HCT116 (cell line): ENCODE measurements around the gene PDE4B. TPM values are rescaled to one million over a fixed set of nuclear protein-coding genes. Genes with fewer than 3 reads are reported as not detected.

Experiments
- ATAC-seq: fragments of 200-7000 bp; cut with Tn5 transposase; 2 replicates; pipeline ENCODE4 v1.9.1; 2020; ENCODE audit warnings: mild to moderate bottlenecking, moderate library complexity
- BruUV-seq: library from RNA; stranded (reverse); fragments of 400-500 nt; replicated peaks from 2 replicates; lab custom pipeline; 2021; lab: Mats Ljungman, UMichigan
- CTCF ChIA-PET: fragments of 300-600 bp; sonication (Branson Sonifier 250); formaldehyde crosslinking; loops from one replicate; lab custom pipeline; 2021; ENCODE audit warnings: antibody characterized with exemption; lab: Charles Lee
- POLR2A ChIA-PET: fragments of 300-600, 350-600 bp; sonication (Branson Sonifier 250); formaldehyde crosslinking; loops from one replicate; lab custom pipeline; 2021; ENCODE audit warnings: antibody characterized with exemption; lab: Charles Lee
- RAD21 ChIA-PET, 2 experiments: fragments of 300-600 bp; sonication (Branson Sonifier 250); formaldehyde crosslinking; loops; one replicate each; lab custom pipeline; 2023; ENCODE audit warnings: low total read pairs in 2 of 2; ENCODE audit not compliant: uncharacterized antibody in 2 of 2, unreplicated experiment in 2 of 2, low non-redundant PET in 1 of 2; lab: Charles Lee
- DNase-seq: peaks from one replicate; pipeline ENCODE4 v3.0.0-alpha.2; 2010; ENCODE audit warnings: low read depth, low spot score
- H2AFZ ChIP-seq: fragments of 200-600 bp; shearing (Covaris generic), sonication (generic); 2 replicates; pipeline ENCODE4 v1.6.1; 2017; ENCODE audit warnings: low read depth, mixed run types, mixed read lengths, antibody characterized with exemption, low read length; ENCODE audit not compliant: poor library complexity, severe bottlenecking
- H3K27ac ChIP-seq: 2 replicates; pipeline ENCODE4 v1.5.1; 2012; ENCODE audit warnings: low read depth, low read length
- H3K27me3 ChIP-seq: fragments of 200-600 bp; sonication (generic); 2 replicates; pipeline ENCODE4 v1.6.1; 2016; ENCODE audit warnings: mixed run types, low read length, mixed read lengths; ENCODE audit not compliant: insufficient read depth
- H3K36me3 ChIP-seq, 2 experiments: fragments of 200-500 bp in 1 of 2; fragments of 200-600 bp in 1 of 2; sonication (Bioruptor generic) in 1 of 2; sonication (generic) in 1 of 2; 2 replicates each; pipeline versions ENCODE4 v1.5.1 to v1.6.1; 2014 to 2016; ENCODE audit warnings: low read length in 2 of 2, inconsistent platforms in 1 of 2, mixed read lengths in 1 of 2, mixed run types in 1 of 2; ENCODE audit not compliant: insufficient read depth in 2 of 2, control insufficient read depth in 1 of 2
- H3K4me1 ChIP-seq, 2 experiments: fragments of 200-600 bp in 1 of 2; sonication (generic) in 1 of 2; 2 replicates each; pipeline versions ENCODE4 v1.5.1 to v1.6.1; 2012 to 2017; ENCODE audit warnings: low read length in 2 of 2, inconsistent platforms in 1 of 2, mild to moderate bottlenecking in 1 of 2, mixed read lengths in 1 of 2, mixed run types in 1 of 2, moderate library complexity in 1 of 2; ENCODE audit not compliant: insufficient read depth in 2 of 2, control insufficient read depth in 1 of 2
- H3K4me2 ChIP-seq: fragments of 200-600 bp; sonication (generic); 2 replicates; pipeline ENCODE4 v1.6.1; 2017; ENCODE audit warnings: mixed run types, low read length, mixed read lengths
- H3K4me3 ChIP-seq, 2 experiments: fragments of 200-600 bp in 1 of 2; sonication (generic) in 1 of 2; replicated peaks in 1 of 2; 2 replicates each; pipeline ENCODE4 v1.5.1; 2011 to 2016; ENCODE audit warnings: low read length in 2 of 2, control low read depth in 1 of 2, low read depth in 1 of 2, mild to moderate bottlenecking in 1 of 2, mixed read lengths in 1 of 2, mixed run types in 1 of 2
- H3K79me2 ChIP-seq: fragments of 200-600 bp; sonication (generic); 2 replicates; pipeline ENCODE4 v1.6.1; 2017; ENCODE audit warnings: mild to moderate bottlenecking, mixed run types, low read length, moderate library complexity, mixed read lengths; ENCODE audit not compliant: insufficient read depth
- H3K9ac ChIP-seq: fragments of 200-600 bp; sonication (generic); 2 replicates; pipeline ENCODE4 v1.6.1; 2016; ENCODE audit warnings: low read length, mixed read lengths
- H3K9me2 ChIP-seq: fragments of 200-600 bp; sonication (generic), shearing (Covaris generic); 2 replicates; pipeline ENCODE4 v1.6.1; 2017; ENCODE audit warnings: mixed run types, mild to moderate bottlenecking, moderate library complexity; ENCODE audit not compliant: insufficient read depth
- H3K9me3 ChIP-seq, 2 experiments: fragments of 200-500 bp in 1 of 2; fragments of 200-600 bp in 1 of 2; sonication (Bioruptor generic) in 1 of 2; sonication (generic) in 1 of 2; 2 replicates each; pipeline ENCODE4 v1.6.1; 2014 to 2017; ENCODE audit warnings: low read length in 2 of 2, mixed read lengths in 2 of 2, inconsistent platforms in 1 of 2, low read depth in 1 of 2, mild to moderate bottlenecking in 1 of 2, mixed run types in 1 of 2, moderate library complexity in 1 of 2; ENCODE audit not compliant: control insufficient read depth in 1 of 2, insufficient read depth in 1 of 2
- H4K20me1 ChIP-seq: fragments of 200-600 bp; sonication (generic), shearing (Covaris generic); 2 replicates; pipeline ENCODE4 v1.6.1; 2017; ENCODE audit warnings: mixed run types, mild to moderate bottlenecking, moderate library complexity; ENCODE audit not compliant: insufficient read depth
- CBX3 ChIP-seq: IDR thresholded peaks from 2 replicates; pipeline ENCODE4 v1.6.1; 2012; ENCODE audit warnings: low read depth
- CTCF ChIP-seq, 3 experiments: fragments of 200-600 bp in 1 of 3; sonication (generic) in 1 of 3; IDR thresholded peaks in 2 of 3; conservative IDR thresholded peaks in 1 of 3; 2 replicates each; pipeline ENCODE4 v1.5.1; 2012 to 2017; ENCODE audit warnings: low read depth in 2 of 3, low read length in 2 of 3, antibody characterized with exemption in 1 of 3, borderline replicate concordance in 1 of 3, control low read depth in 1 of 3, mild to moderate bottlenecking in 1 of 3, mixed read lengths in 1 of 3, mixed run types in 1 of 3, moderate library complexity in 1 of 3; ENCODE audit not compliant: insufficient read depth in 1 of 3
- EGR1 ChIP-seq: IDR thresholded peaks from 2 replicates; pipeline ENCODE4 v1.6.1; 2012; ENCODE audit warnings: low read depth
- EZH2 ChIP-seq: fragments of 200-600 bp; sonication (generic); IDR thresholded peaks from 2 replicates; pipeline ENCODE4 v1.6.1; 2017; ENCODE audit warnings: antibody characterized with exemption, mixed run types
- EZH2phosphoT487 ChIP-seq: fragments of 200-600 bp; IDR thresholded peaks from 2 replicates; pipeline ENCODE4 v1.6.1; 2018; ENCODE audit warnings: antibody characterized with exemption, borderline replicate concordance
- FOSL1 ChIP-seq: IDR thresholded peaks from 2 replicates; pipeline ENCODE4 v1.6.1; 2012; ENCODE audit warnings: low read depth
- MAX ChIP-seq: IDR thresholded peaks from 2 replicates; pipeline ENCODE4 v1.6.1; 2012
- POLR2A ChIP-seq: IDR thresholded peaks from 2 replicates; pipeline ENCODE4 v1.7.0; 2011; ENCODE audit warnings: borderline replicate concordance; ENCODE audit not compliant: insufficient read depth, insufficient read length; ENCODE audit errors: extremely low read depth
- RAD21 ChIP-seq: IDR thresholded peaks from 2 replicates; pipeline ENCODE4 v1.6.1; 2012; ENCODE audit warnings: low read depth, mild to moderate bottlenecking
- SP1 ChIP-seq: IDR thresholded peaks from 2 replicates; pipeline ENCODE4 v1.6.1; 2012; ENCODE audit warnings: low read depth
- TCF7L2 ChIP-seq: IDR thresholded peaks from 2 replicates; pipeline ENCODE4 v1.7.0; 2011; ENCODE audit warnings: borderline replicate concordance, inconsistent platforms; ENCODE audit not compliant: insufficient read depth, insufficient read length; ENCODE audit errors: extremely low read depth
- ZBTB33 ChIP-seq: IDR thresholded peaks from 2 replicates; pipeline ENCODE4 v1.6.1; 2011; ENCODE audit warnings: mild to moderate bottlenecking, low read length, moderate library complexity; ENCODE audit not compliant: insufficient replicate concordance; ENCODE audit errors: extremely low read depth
- ZNF274 ChIP-seq: fragments of 200-500 bp; sonication (Bioruptor generic); IDR thresholded peaks from 2 replicates; pipeline ENCODE4 v1.6.1; 2014; ENCODE audit warnings: mild to moderate bottlenecking, low read depth, low read length, inconsistent platforms
- intact Hi-C: fragments of 100-400 bp; cut with micrococcal nuclease; formaldehyde crosslinking; loops from 2 replicates; pipeline ENCODE4 v1.10.0; 2022
- total RNA-seq: library from RNA; stranded (reverse); gene quantifications from one replicate; pipeline ENCODE4 v1.2.1, GENCODE V29; 2021; ENCODE audit not compliant: unreplicated experiment

PDE4B gene
- total RNA-seq, 1 experiment from 2014 or later = 76.9 TPM

DNA sequence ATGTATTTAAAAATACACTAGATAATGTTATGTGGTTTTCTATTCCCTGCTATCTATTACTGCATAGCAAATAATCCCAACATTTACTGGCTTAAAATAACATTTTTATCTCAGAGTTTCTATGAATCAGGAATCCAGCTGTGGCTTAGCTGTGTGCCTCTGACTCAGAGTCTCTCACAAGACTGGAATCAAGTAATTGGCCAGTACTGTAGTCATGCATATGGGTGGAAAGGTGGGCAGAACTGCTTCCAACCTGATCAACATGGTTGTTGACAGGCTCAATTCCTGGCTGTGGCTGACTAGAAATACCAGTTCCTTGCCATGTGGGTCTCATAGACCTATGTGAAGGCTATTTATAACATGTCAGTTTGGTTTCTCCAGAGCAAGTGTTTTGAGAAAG is 131.8 kb downstream of the PDE4B start:
- no peak overlapping the region for H3K27ac ChIP-seq
- RAD21 ChIA-PET = no interaction called here
- no peak for DNase-seq

GRCh38 chr1:65938506-65938905 is 145.8 kb downstream of the PDE4B start:
- no peak overlapping the region for H3K4me3 ChIP-seq
- H3K27ac ChIP-seq = no peak overlapping the region
- no peaks in the 10 kb centered on the region for H3K36me3 ChIP-seq
- H3K9me2 ChIP-seq = no peaks in the 10 kb centered on the region
- intact Hi-C loops = no loop called here
- H3K4me1 ChIP-seq = no peaks in the 10 kb centered on the region
- H3K4me2 ChIP-seq = no peak overlapping the region
- ChIA-PET POLR2A (no interaction called here), CTCF (no interaction called here), RAD21 (no interaction called here)
- TF ChIP-seq FOSL1 (no peak), CTCF (IDR thresholded peaks at IDR 0.05 in 2 of 3, conservative IDR thresholded peaks at IDR 0.05 in 1 of 3; ENCODE audit: borderline replicate concordance in 1 of 3, insufficient read depth in 1 of 3, low read depth in 2 of 3, low read length in 2 of 3) (no peak), SP1 (no peak), EZH2 (no peak), MAX (no peak), ZNF274 (no peak), POLR2A (no peak), ZBTB33 (no peak), EGR1 (no peak), RAD21 (no peak), EZH2phosphoT487 (no peak), CBX3 (no peak), TCF7L2 (no peak)
- no peak overlapping the region for H3K9ac ChIP-seq
- BruUV-seq = no TSS peak
- DNase-seq (no peak), ATAC-seq (no peak)
- no peaks in the 10 kb centered on the region for H4K20me1 ChIP-seq
- no peak overlapping the region for H2AFZ ChIP-seq
- H3K9me3 ChIP-seq = no peaks in the 10 kb centered on the region
- H3K79me2 ChIP-seq = no peaks in the 10 kb centered on the region
- H3K27me3 ChIP-seq = no peaks in the 10 kb centered on the region

More for the DNA sequence above, 131.8 kb downstream of the PDE4B start:
- Histone ChIP-seq H3K9me2 (no peaks in the 10 kb centered on the region), H2AFZ (no peak overlapping the region), H3K9ac (no peak overlapping the region), H3K36me3 (no peaks in the 10 kb centered on the region), H3K79me2 (no peaks in the 10 kb centered on the region), H3K4me2 (no peak overlapping the region), H3K27me3 (no peaks in the 10 kb centered on the region), H3K4me3 (no peak overlapping the region), H4K20me1 (no peaks in the 10 kb centered on the region; the same call in 1 of the 2 replicates), H3K9me3 (no peaks in the 10 kb centered on the region), H3K4me1 (no peaks in the 10 kb centered on the region)
- no peak for TF ChIP-seq EZH2
- no TSS peak for BruUV-seq
- intact Hi-C loops = no loop called here
- ChIA-PET POLR2A (no interaction called here), CTCF (no interaction called here)
- ATAC-seq = no peak
